Lung (tissue), 12 donors: ENCODE results near the gene CUBN. TPM values are rescaled to one million over a fixed set of nuclear protein-coding genes. Genes with fewer than 3 reads are reported as not detected.
A peak's percentile ranks its signal among the peaks of the same experiment; 100 is the strongest.

Experiments
- ATAC-seq: fragments of 200-7000 bp; cut with Tn5 transposase; one replicate; pipeline ENCODE4 v1.9.1; 2020; ENCODE audit warnings: moderate number of reproducible peaks; ENCODE audit not compliant: insufficient read depth, low FRiP score
- DNase-seq, 3 donors: peaks; one replicate each; pipeline ENCODE4 v3.0.0-alpha.2; 2013 to 2017
- H3K27ac ChIP-seq, 2 donors: one replicate each; pipeline ENCODE4 v1.5.1; 2013; ENCODE audit warnings: mild to moderate bottlenecking in 2 of 2, moderate library complexity in 2 of 2, control low read depth in 1 of 2, inconsistent platforms in 1 of 2, low read depth in 1 of 2, low read length in 1 of 2
- H3K27me3 ChIP-seq, 3 donors: one replicate each; pipeline ENCODE4 v1.5.1; 2013; ENCODE audit warnings: low read length in 2 of 3; ENCODE audit not compliant: control insufficient read depth in 3 of 3, insufficient read depth in 3 of 3
- H3K36me3 ChIP-seq, 4 donors: one replicate each; pipeline ENCODE4 v1.5.1; 2013; ENCODE audit warnings: low read length in 4 of 4, mild to moderate bottlenecking in 1 of 4, moderate library complexity in 1 of 4; ENCODE audit not compliant: control insufficient read depth in 4 of 4, insufficient read depth in 4 of 4
- H3K4me1 ChIP-seq, 5 donors: one replicate each; pipeline ENCODE4 v1.5.1; 2013; ENCODE audit warnings: low read length in 5 of 5, mild to moderate bottlenecking in 2 of 5, moderate library complexity in 1 of 5; ENCODE audit not compliant: control insufficient read depth in 5 of 5, insufficient read depth in 5 of 5
- H3K4me3 ChIP-seq: one replicate; pipeline ENCODE4 v1.5.1; 2013; ENCODE audit warnings: mild to moderate bottlenecking, control low read depth, moderate library complexity
- H3K9ac ChIP-seq, 2 donors: one replicate each; pipeline ENCODE4 v1.5.1; 2013; ENCODE audit warnings: low read length in 2 of 2, control low read depth in 1 of 2; ENCODE audit not compliant: insufficient read depth in 1 of 2
- H3K9me3 ChIP-seq, 4 donors: one replicate each; pipeline ENCODE4 v1.5.1; 2013; ENCODE audit warnings: low read length in 3 of 4, mild to moderate bottlenecking in 1 of 4, moderate library complexity in 1 of 4; ENCODE audit not compliant: control insufficient read depth in 4 of 4, insufficient read depth in 3 of 4
- WGBS, 2 donors: extraction: QIAGEN DNeasy Blood & Tissue Kit; methylation state at CpG; one replicate each; pipeline ENCODE4 v1.1.7; 2013; 5-methylcytosine and 5-hydroxymethylcytosine counted together
- polyA plus RNA-seq, 2 donors: library from polyadenylated mRNA; stranded (reverse); fragments of 200-250 nt; gene quantifications; one replicate each; pipeline ENCODE4 v1.2.1, GENCODE V29; 2013
- total RNA-seq, 2 donors: library from RNA; depleted of rRNA in 1 of 2; stranded (reverse); fragments of >200 nt in 1 of 2; gene quantifications; one replicate each; pipeline ENCODE4 v1.2.1, GENCODE V29; 2014 to 2021
- TF ChIP-seq, protein P1 (sequence below): IDR thresholded peaks from 2 replicates; pipeline ENCODE4 v1.5.1; 2012; ENCODE audit warnings: mild to moderate bottlenecking; ENCODE audit errors: control extremely low read depth, extremely low read depth
- donor health status: control.
- donor health status: control.
- donor health status: Bipolar disorder and iron deficiency.
- donor health status: healthy.
- donor health status: DM: yes; HTN: yes; CAD: no.

CUBN gene
- total and polyA plus RNA-seq, 4 donors = 0.33 to 5.1 (median 1.0) TPM

GRCh38 chr10:17086865-17087367 is 42.7 kb downstream of the CUBN start:
- WGBS, 2 donors = 96 to 97% methylated on average over 3 of the region's 3 CpGs

GRCh38 chr10:17085011-17085725 is 44.4 kb downstream of the CUBN start:
- 62 to 74% methylated on average over 4 of the region's 4 CpGs for WGBS, 2 donors
- Histone ChIP-seq H3K9me3 (no peaks in the 10 kb centered on the region), H3K4me3 (no peak overlapping the region), H3K27ac (no peak overlapping the region), H3K4me1 (peaks cover 0 to 6% (median 0%) of the 10 kb centered on the region in 5 donors), H3K36me3 (no peaks in the 10 kb centered on the region), H3K27me3 (no peaks in the 10 kb centered on the region), H3K9ac (no peak overlapping the region)
- no peak for ATAC-seq
- TF ChIP-seq, protein P1, sequence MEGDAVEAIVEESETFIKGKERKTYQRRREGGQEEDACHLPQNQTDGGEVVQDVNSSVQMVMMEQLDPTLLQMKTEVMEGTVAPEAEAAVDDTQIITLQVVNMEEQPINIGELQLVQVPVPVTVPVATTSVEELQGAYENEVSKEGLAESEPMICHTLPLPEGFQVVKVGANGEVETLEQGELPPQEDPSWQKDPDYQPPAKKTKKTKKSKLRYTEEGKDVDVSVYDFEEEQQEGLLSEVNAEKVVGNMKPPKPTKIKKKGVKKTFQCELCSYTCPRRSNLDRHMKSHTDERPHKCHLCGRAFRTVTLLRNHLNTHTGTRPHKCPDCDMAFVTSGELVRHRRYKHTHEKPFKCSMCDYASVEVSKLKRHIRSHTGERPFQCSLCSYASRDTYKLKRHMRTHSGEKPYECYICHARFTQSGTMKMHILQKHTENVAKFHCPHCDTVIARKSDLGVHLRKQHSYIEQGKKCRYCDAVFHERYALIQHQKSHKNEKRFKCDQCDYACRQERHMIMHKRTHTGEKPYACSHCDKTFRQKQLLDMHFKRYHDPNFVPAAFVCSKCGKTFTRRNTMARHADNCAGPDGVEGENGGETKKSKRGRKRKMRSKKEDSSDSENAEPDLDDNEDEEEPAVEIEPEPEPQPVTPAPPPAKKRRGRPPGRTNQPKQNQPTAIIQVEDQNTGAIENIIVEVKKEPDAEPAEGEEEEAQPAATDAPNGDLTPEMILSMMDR = no peak
- peak; percentile 71 to 81 (median 81) for DNase-seq

More at GRCh38 chr10:17086865-17087367, 42.7 kb downstream of the CUBN start:
- no peak overlapping the region for H3K4me3 ChIP-seq
- H3K4me1 ChIP-seq = peaks cover 0 to 6% (median 0%) of the 10 kb centered on the region in 5 donors
- TF ChIP-seq, protein P1 = no peak
- H3K36me3 ChIP-seq = no peaks in the 10 kb centered on the region
- no peaks in the 10 kb centered on the region for H3K27me3 ChIP-seq
- DNase-seq (no peak), ATAC-seq (no peak)
- H3K9me3 ChIP-seq = no peaks in the 10 kb centered on the region
- H3K9ac ChIP-seq = no peak overlapping the region
- no peak overlapping the region for H3K27ac ChIP-seq

- WGBS, 2 donors = 92 to 98% methylated on average over 6 of the region's 6 CpGs
- no peak for DNase-seq
- no peaks in the 10 kb centered on the region for H3K27me3 ChIP-seq
- TF ChIP-seq, protein P1 = no peak
- no peak overlapping the region for H3K27ac ChIP-seq
- no peak overlapping the region for H3K4me3 ChIP-seq
- peaks cover 0 to 6% (median 0%) of the 10 kb centered on the region in 5 donors for H3K4me1 ChIP-seq
- ATAC-seq = no peak
- no peaks in the 10 kb centered on the region for H3K9me3 ChIP-seq
- no peak overlapping the region for H3K9ac ChIP-seq
- no peaks in the 10 kb centered on the region for H3K36me3 ChIP-seq
These were observed 45.4 kb downstream of the CUBN start for GRCh38 chr10:17084258-17084657.
